GM12875 (cell line): ENCODE data around the gene SLC22A3.

Experiments used
- H3K4me3 ChIP-seq: one replicate; pipeline ENCODE4 v1.5.1; 2011; ENCODE audit warnings: low read depth, low read length, control low read depth
- TF ChIP-seq, protein P1 (sequence below): IDR thresholded peaks from 2 replicates; pipeline ENCODE4 v1.5.1; 2011; ENCODE audit warnings: low read depth, mild to moderate bottlenecking, control low read depth, inconsistent platforms, low read length, moderate library complexity, borderline replicate concordance; ENCODE audit not compliant: insufficient read depth

SLC22A3 gene

GRCh38 chr6:160430203-160430602, 82.0 kb downstream of the SLC22A3 start:
- H3K4me3 ChIP-seq, result no peak overlapping the region
- TF ChIP-seq, protein P1, sequence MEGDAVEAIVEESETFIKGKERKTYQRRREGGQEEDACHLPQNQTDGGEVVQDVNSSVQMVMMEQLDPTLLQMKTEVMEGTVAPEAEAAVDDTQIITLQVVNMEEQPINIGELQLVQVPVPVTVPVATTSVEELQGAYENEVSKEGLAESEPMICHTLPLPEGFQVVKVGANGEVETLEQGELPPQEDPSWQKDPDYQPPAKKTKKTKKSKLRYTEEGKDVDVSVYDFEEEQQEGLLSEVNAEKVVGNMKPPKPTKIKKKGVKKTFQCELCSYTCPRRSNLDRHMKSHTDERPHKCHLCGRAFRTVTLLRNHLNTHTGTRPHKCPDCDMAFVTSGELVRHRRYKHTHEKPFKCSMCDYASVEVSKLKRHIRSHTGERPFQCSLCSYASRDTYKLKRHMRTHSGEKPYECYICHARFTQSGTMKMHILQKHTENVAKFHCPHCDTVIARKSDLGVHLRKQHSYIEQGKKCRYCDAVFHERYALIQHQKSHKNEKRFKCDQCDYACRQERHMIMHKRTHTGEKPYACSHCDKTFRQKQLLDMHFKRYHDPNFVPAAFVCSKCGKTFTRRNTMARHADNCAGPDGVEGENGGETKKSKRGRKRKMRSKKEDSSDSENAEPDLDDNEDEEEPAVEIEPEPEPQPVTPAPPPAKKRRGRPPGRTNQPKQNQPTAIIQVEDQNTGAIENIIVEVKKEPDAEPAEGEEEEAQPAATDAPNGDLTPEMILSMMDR, result no peak

DNA sequence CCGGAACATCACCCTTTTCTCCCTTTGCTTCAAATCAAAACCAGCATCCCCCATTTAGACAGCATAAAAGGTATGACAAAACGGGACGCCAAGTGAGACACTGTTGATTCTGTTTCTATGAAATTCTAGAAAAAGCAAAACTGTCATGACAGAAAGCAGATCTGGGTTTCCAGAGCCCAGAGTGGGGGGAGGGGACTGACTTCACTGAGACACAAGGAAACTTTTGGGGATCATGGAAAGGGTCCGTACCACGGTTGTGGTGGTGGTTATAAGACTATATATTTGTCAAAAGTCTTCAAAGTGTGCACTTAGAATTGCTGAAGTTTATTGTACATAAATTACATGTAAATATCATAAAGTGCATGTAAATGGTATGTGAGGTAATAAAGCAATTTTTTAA, 82.6 kb downstream of the SLC22A3 start:
- TF ChIP-seq, protein P1, result no peak
- no peak overlapping the region for H3K4me3 ChIP-seq

- TF ChIP-seq, protein P1, result no peak
Measured at GRCh38 chr6:160431226-160431625, 83.0 kb downstream of the SLC22A3 start.

GRCh38 chr6:160431791-160432404, 83.7 kb downstream of the SLC22A3 start:
- TF ChIP-seq, protein P1, result no peak

More at GRCh38 chr6:160431226-160431625, 83.0 kb downstream of the SLC22A3 start:
- H3K4me3 ChIP-seq, result no peak overlapping the region

GRCh38 chr6:160435935-160436334, 87.8 kb downstream of the SLC22A3 start:
- no peak overlapping the region for H3K4me3 ChIP-seq
- TF ChIP-seq, protein P1, result no peak

More at GRCh38 chr6:160431791-160432404, 83.7 kb downstream of the SLC22A3 start:
- no peak overlapping the region for H3K4me3 ChIP-seq

DNA sequence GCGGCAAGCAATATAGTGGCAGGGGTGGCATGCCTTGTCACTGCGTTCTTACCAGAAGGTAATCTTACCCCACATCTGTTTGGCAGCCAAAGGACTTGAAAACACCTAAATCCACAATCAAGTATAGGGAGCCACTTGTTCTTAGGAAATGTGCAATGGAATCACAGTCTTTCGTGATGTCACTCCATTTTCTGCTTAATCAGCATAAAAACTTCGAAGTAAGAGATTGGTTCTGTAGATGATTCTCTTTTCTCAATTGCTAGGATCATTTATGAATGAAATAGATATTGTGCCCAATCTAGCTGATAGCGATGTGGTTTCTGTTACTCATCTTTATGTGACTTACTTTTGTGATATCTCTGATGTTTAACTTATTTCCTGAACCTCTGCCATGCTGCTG, 89.0 kb downstream of the SLC22A3 start:
- H3K4me3 ChIP-seq, result no peak overlapping the region
- TF ChIP-seq, protein P1, result no peak

DNA sequence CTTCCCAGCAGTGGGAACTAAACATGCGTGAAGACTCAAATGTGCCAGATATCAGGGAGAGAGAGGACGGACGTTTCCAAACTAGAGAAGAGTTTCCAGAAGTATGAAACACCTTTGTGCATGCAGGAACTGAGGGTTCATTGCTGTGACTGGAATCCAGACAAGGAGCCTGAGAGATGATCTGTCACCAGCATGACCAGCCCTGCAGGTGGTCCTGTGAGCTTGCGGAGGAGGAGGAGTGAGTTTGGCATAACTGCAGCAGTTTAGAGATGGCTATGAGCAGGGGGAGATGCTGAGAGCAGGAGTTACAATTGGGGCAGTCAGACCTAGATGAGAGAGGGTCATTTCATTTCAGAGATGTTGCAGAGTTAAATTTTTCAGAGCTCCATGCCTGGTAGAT, 89.6 kb downstream of the SLC22A3 start:
- H3K4me3 ChIP-seq, result no peak overlapping the region
- TF ChIP-seq, protein P1, result no peak
